ENCODE measurements around the gene NAIF1. TPM values are rescaled to one million over a fixed set of nuclear protein-coding genes. Genes with fewer than 3 reads are reported as not detected.
A peak's percentile ranks its signal among the peaks of the same experiment; 100 is the strongest.

The NAIF1 gene
- total RNA-seq, 1 donor from 2014 or later: 11.8 TPM

DNA sequence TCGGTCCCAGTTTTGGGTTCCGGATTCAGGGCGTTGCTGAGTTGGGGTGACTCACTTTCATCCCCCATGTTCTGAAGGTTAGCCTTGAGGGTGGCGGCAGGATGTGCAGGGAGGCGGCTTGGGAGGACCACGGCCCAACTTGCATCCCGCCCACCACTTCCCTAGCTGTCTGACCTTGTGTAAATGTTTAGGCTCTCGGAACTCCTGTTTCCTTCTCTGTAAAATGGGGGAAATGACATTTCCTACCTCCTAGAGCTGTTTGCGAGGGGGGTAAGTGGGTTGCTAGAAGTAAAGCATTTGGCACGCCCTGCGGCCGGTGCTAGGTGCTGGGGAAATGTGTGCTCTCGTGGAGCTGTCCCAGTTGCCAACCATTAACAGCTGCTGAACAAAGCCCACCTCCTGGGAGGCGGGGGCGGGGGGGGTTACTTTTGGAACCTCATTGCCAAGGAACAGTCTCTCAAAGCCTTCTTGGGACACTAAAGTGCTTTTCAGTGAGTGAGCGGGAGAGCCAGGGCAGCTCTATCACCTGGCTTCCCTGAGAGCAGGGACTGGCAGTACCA lies 32.9 kb upstream of the NAIF1 start:
- intact Hi-C loops (cut with DNase I): no loop called here
- H3K36me3 ChIP-seq: peaks cover 43% of the 10 kb centered on the region
- H3K9me3 ChIP-seq: no peaks in the 10 kb centered on the region
- H3K4me3 ChIP-seq: peak overlapping the region; percentile 68
- TF ChIP-seq, protein P1, sequence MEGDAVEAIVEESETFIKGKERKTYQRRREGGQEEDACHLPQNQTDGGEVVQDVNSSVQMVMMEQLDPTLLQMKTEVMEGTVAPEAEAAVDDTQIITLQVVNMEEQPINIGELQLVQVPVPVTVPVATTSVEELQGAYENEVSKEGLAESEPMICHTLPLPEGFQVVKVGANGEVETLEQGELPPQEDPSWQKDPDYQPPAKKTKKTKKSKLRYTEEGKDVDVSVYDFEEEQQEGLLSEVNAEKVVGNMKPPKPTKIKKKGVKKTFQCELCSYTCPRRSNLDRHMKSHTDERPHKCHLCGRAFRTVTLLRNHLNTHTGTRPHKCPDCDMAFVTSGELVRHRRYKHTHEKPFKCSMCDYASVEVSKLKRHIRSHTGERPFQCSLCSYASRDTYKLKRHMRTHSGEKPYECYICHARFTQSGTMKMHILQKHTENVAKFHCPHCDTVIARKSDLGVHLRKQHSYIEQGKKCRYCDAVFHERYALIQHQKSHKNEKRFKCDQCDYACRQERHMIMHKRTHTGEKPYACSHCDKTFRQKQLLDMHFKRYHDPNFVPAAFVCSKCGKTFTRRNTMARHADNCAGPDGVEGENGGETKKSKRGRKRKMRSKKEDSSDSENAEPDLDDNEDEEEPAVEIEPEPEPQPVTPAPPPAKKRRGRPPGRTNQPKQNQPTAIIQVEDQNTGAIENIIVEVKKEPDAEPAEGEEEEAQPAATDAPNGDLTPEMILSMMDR (IDR thresholded peaks at IDR 0.05): no peak
- ATAC-seq: peak; percentile 23
- peaks cover 73% of the 10 kb centered on the region for H3K4me1 ChIP-seq
- H3K27me3 ChIP-seq: no peaks in the 10 kb centered on the region
- H3K27ac ChIP-seq: peak overlapping the region; percentile 92
- no peak for DNase-seq

DNA sequence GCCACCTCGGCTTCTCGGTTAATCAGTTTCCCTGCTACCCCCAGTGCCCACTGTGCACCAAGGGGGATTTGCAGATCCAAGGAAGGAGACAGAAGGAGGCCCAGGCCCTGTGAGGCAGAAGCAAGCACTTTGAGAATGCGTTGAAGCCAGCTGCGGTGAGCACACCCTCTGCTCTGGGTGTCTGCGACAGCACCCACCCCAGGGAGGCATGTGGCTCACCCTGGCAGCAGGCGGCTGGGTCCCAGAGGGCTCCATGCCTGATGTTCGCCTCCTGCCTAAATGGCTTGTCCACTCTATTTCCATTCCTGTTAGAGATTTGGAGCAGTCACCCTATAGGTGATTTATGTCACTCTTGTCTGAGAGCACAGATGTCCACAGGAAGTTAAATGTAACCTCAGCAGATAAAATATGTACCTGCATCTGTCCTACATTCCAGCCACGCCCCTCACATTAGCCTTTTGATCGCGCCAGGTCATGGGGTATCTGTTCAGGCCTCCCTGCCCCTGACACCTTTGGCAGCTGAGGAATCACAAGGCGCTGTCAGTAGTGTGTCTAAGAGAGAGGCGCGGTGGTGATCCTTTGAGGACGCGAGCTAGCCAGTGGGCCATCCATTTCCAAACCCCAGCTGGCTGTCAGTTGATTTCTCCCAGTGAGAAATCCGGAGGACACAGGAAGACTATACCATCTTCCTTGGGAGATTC lies 32.3 kb upstream of the NAIF1 start:
- peak overlapping the region; percentile 92 for H3K27ac ChIP-seq
- H3K36me3 ChIP-seq: peaks cover 38% of the 10 kb centered on the region
- no peaks in the 10 kb centered on the region for H3K9me3 ChIP-seq
- intact Hi-C loops (cut with DNase I): no loop called here
- H3K27me3 ChIP-seq: no peaks in the 10 kb centered on the region
- H3K4me1 ChIP-seq: peaks cover 80% of the 10 kb centered on the region
- peak; percentile 3 for ATAC-seq
- DNase-seq: no peak
- peak overlapping the region; percentile 68 for H3K4me3 ChIP-seq
- TF ChIP-seq, protein P1 (IDR thresholded peaks at IDR 0.05): no peak

DNA sequence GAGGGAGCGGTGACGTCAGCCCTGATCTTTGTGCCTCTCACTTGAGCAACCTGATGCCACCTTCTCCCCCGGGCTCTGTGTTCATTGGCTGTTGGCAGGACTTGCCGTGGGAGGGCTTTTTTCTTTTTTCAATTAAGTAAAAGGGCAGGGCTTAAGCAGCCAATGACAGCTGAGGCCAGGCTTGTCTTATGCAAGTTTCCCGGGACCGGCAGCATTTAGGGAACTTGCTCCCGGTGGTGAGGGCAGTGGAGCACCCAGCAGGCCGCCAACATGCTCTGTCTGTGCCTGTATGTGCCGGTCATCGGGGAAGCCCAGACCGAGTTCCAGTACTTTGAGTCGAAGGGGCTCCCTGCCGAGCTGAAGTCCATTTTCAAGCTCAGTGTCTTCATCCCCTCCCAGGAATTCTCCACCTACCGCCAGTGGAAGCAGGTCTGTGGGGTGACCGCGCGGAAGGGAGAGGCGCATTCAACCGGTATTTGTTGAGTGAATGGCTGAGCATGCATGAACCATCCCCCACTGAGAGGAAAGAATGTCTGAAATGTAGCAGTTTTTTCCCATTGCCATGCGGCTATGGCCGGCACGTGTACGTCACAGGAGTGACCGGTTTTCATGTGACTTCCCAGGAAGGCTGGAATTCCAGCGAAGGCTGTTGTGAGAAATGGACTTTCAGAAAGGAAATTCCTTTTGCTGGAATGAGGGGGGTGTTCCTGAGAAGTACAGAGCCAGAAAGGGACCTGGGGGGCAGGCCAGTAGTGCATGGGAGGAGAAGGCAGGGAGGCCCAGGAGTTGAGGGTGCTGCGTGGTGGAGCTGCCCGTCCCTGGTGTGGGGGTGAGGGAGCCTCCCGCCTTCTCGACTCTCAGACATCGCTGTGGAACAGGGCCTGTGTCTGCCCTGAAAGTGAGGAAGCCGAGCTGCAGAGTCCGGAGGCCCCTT lies 31.4 kb upstream of the NAIF1 start:
- Histone ChIP-seq H3K36me3 (peaks cover 30% of the 10 kb centered on the region), H3K27me3 (no peaks in the 10 kb centered on the region), H3K27ac (peak overlapping the region; percentile 92), H3K4me1 (peaks cover 82% of the 10 kb centered on the region), H3K4me3 (peak overlapping the region; percentile 68), H3K9me3 (no peaks in the 10 kb centered on the region)
- intact Hi-C loops (cut with DNase I): no loop called here
- DNase-seq: peak; percentile 95
- peak; percentile 83 for ATAC-seq
- TF ChIP-seq, protein P1 (IDR thresholded peaks at IDR 0.05): no peak

DNA sequence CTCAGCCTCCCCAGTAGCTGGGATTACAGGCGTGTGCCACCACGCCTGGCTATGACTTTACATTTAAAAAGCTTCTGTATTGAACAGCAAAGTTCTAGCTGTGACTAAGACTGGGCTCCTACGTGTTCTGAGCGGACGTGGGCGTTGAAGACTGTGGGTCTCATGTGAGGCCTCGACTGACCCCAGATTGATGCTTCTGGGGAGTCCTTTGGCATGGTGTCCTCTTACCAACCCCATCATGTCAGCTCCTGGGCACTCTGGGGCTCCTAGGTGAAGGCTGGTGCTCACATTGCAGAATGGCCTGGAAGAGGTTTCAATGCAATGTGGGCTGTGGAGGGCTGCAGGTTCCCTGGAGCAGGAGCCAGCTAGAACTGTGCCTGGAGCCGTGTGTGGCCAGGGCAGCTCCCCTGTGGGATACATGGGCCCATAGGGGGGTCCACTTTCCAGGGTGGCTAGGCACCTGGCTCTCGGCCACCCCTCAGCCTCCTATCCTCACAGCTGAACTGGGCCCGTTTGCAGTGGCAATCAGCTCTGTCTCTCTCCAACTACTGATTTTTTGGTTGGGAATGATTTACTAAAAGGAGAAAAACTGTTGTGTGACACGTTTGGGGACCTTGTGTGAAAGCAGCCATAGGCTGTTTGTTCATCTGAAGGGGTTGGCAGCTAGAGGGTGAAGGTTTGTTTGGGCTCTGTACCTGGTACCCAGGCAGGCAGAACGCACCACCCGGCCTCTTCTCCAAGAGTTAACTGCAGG lies 30.6 kb upstream of the NAIF1 start:
- Histone ChIP-seq H3K27ac (peak overlapping the region; percentile 92), H3K36me3 (peaks cover 22% of the 10 kb centered on the region), H3K9me3 (no peaks in the 10 kb centered on the region), H3K4me3 (peak overlapping the region; percentile 68), H3K27me3 (no peaks in the 10 kb centered on the region), H3K4me1 (peaks cover 84% of the 10 kb centered on the region)
- TF ChIP-seq, protein P1 (IDR thresholded peaks at IDR 0.05): no peak
- DNase-seq (no peak), ATAC-seq (no peak)
- intact Hi-C loops (cut with DNase I): no loop called here

Measured in upper lobe of right lung (tissue), 1 donor.